GM12878 (cell line): ENCODE data around the gene CD300E. TPM values are rescaled to one million over a fixed set of nuclear protein-coding genes. Genes with fewer than 3 reads are reported as not detected.

Source experiments
- ATAC-seq: fragments of 200-7000 bp; cut with Tn5 transposase; 3 replicates; pipeline ENCODE4 v1.9.1; 2020; ENCODE audit warnings: mild to moderate bottlenecking, moderate library complexity
- BruUV-seq: library from RNA; stranded (reverse); fragments of 400-500 nt; replicated peaks from 2 replicates; lab custom pipeline; 2021; lab: Mats Ljungman, UMichigan
- CTCF ChIA-PET: fragments of 300-600 bp; sonication (Branson Sonifier 250); formaldehyde crosslinking; extraction: SDS; loops from one replicate; lab custom pipeline; 2021; ENCODE audit warnings: inconsistent platforms; lab: Yijun Ruan, JAX
- POLR2A ChIA-PET: fragments of 350-600 bp; formaldehyde crosslinking; extraction: SDS; loops from one replicate; lab custom pipeline; 2021; ENCODE audit warnings: inconsistent platforms; lab: Charles Lee
- RAD21 ChIA-PET: fragments of 300-600 bp; sonication (Branson Sonifier 250); formaldehyde crosslinking; loops from one replicate; lab custom pipeline; 2023; ENCODE audit warnings: antibody characterized with exemption; ENCODE audit not compliant: unreplicated experiment; lab: Charles Lee
- SMC1A ChIA-PET: fragments of 300-600 bp; sonication (Branson Sonifier 250); formaldehyde crosslinking; loops from one replicate; lab custom pipeline; 2023; ENCODE audit not compliant: unreplicated experiment, uncharacterized antibody; lab: Charles Lee
- DNase-seq: peaks from one replicate; pipeline ENCODE4 v3.0.0-alpha.2; 2011; ENCODE audit warnings: low read depth, low spot score
- FAIRE-seq: peaks from 3 replicates; lab custom pipeline; 2011; peaks lifted over from hg19 to GRCh38; lab: Jason Lieb, UNC
- H2AFZ ChIP-seq: 2 replicates; pipeline ENCODE4 v1.6.0; 2011; ENCODE audit warnings: low read depth, low read length, control low read depth; ENCODE audit not compliant: control insufficient read depth
- H3K27ac ChIP-seq: 2 replicates; pipeline ENCODE4 v1.5.1; 2011; ENCODE audit warnings: control low read depth; ENCODE audit not compliant: control insufficient read depth, insufficient read depth
- H3K27me3 ChIP-seq, 2 experiments: replicated peaks in 1 of 2; 2 replicates each; pipeline versions ENCODE4 v1.6.0 to v1.6.1; 2011; ENCODE audit warnings: low read length in 1 of 2; ENCODE audit not compliant: control insufficient read depth in 2 of 2, insufficient read depth in 2 of 2
- H3K36me3 ChIP-seq, 2 experiments: 2 replicates each; pipeline ENCODE4 v1.5.1; 2011; ENCODE audit warnings: low read length in 1 of 2; ENCODE audit not compliant: control insufficient read depth in 2 of 2, insufficient read depth in 2 of 2
- H3K4me1 ChIP-seq: 2 replicates; pipeline ENCODE4 v1.6.1; 2011; ENCODE audit warnings: mild to moderate bottlenecking, low read length, moderate library complexity, mixed read lengths; ENCODE audit not compliant: control insufficient read depth, insufficient read depth
- H3K4me2 ChIP-seq: 2 replicates; pipeline ENCODE4 v1.6.0; 2011; ENCODE audit warnings: control low read depth; ENCODE audit not compliant: control insufficient read depth, insufficient read depth
- H3K4me3 ChIP-seq: fragments of 200-600 bp; sonication (generic); 2 replicates; pipeline ENCODE4 v1.5.1; 2016
- H3K79me2 ChIP-seq: 2 replicates; pipeline ENCODE4 v1.6.0; 2011; ENCODE audit warnings: low read length; ENCODE audit not compliant: control insufficient read depth, insufficient read depth
- H3K9ac ChIP-seq: 2 replicates; pipeline ENCODE4 v1.8.0; 2011; ENCODE audit warnings: low read length, control low read depth, mixed read lengths; ENCODE audit not compliant: control insufficient read depth, insufficient read depth
- H3K9me3 ChIP-seq: replicated peaks from 3 replicates; pipeline ENCODE4 v1.5.1; 2011; ENCODE audit warnings: mild to moderate bottlenecking, low read length; ENCODE audit not compliant: control insufficient read depth, insufficient read depth
- H4K20me1 ChIP-seq: 2 replicates; pipeline ENCODE4 v1.6.0; 2011; ENCODE audit not compliant: control insufficient read depth, insufficient read depth
- BACH1 ChIP-seq: fragments of 450-650 bp; IDR thresholded peaks from 2 replicates; pipeline ENCODE4 v1.6.1; 2017; ENCODE audit warnings: mild to moderate bottlenecking, borderline replicate concordance
- ELK1 ChIP-seq: IDR thresholded peaks from 2 replicates; pipeline ENCODE4 v1.6.1; 2012; ENCODE audit warnings: low read depth, low read length, improper control_type of control experiment
- MYC ChIP-seq: IDR thresholded peaks from 2 replicates; pipeline ENCODE4 v1.6.1; 2011; ENCODE audit warnings: mild to moderate bottlenecking, low read length, moderate library complexity, inconsistent platforms; ENCODE audit not compliant: insufficient read depth, insufficient replicate concordance, insufficient read length, severe bottlenecking
- POLR2AphosphoS2 ChIP-seq: IDR thresholded peaks from 2 replicates; pipeline ENCODE4 v1.6.1; 2011; ENCODE audit warnings: low read depth, mild to moderate bottlenecking, low read length, improper control_type of control experiment, moderate library complexity
- RELB ChIP-seq: fragments of 450-650 bp; IDR thresholded peaks from 2 replicates; pipeline ENCODE4 v1.6.1; 2017; ENCODE audit warnings: low read depth, mild to moderate bottlenecking, moderate library complexity
- REST ChIP-seq: IDR thresholded peaks from 2 replicates; pipeline ENCODE4 v1.6.1; 2012; ENCODE audit warnings: mild to moderate bottlenecking, low read depth, low read length
- ZBTB11 ChIP-seq: fragments of 450-650 bp; formaldehyde crosslinking; IDR thresholded peaks from 2 replicates; pipeline ENCODE4 v1.5.0; 2022; ENCODE audit warnings: mild to moderate bottlenecking, missing genetic modification characterization
- ZBTB33 ChIP-seq: fragments of 450-650 bp; IDR thresholded peaks from 2 replicates; pipeline ENCODE4 v1.6.1; 2017; ENCODE audit warnings: mild to moderate bottlenecking
- ZNF24 ChIP-seq: fragments of 450-650 bp; IDR thresholded peaks from 2 replicates; pipeline ENCODE4 v1.6.1; 2017; ENCODE audit warnings: antibody characterized with exemption, mild to moderate bottlenecking
- WGBS: methylation state at CpG from one replicate; pipeline ENCODE4 v1.1.6; 2016; ENCODE audit warnings: low lambda C conversion rate; ENCODE audit not compliant: insufficient replicate concordance, insufficient coverage; ENCODE audit errors: missing lambda C conversion rate; 5-methylcytosine and 5-hydroxymethylcytosine counted together
- in situ Hi-C: fragments of 300-500 bp; cut with MboI; formaldehyde crosslinking; loops from 9 replicates; pipeline ENCODE4 v1.14.3; 2018; ENCODE audit warnings: mixed read lengths
- intact Hi-C: fragments of 100-400 bp; cut with micrococcal nuclease; formaldehyde crosslinking; loops from one replicate; pipeline ENCODE4 v1.14.2; 2022; ENCODE audit not compliant: unreplicated experiment
- polyA plus RNA-seq, 11 experiments: library from polyadenylated mRNA; depleted of rRNA in 4 of 11; unstranded in 6 of 11; stranded (reverse) in 5 of 11; fragments of >200 nt; fragmentation: Nextera tagmentation in 4 of 11; fragmentation: Illumina TruSeq in 1 of 11; extraction: Ambion mirVana in 4 of 11; extraction: Trizol in 1 of 11; gene quantifications; 1 replicate in 1 of 11; 2 replicates in 10 of 11; pipeline versions ENCODE4 v1.2.1 to v1.2.3, GENCODE V29; 2011 to 2016; ENCODE audit warnings: inconsistent platforms in 2 of 11, missing spikeins in 2 of 11, low read depth in 1 of 11
- total RNA-seq, 4 experiments: library from RNA; depleted of rRNA in 3 of 4; stranded (reverse); fragments of >200 nt in 3 of 4; fragmentation: Illumina TruSeq in 1 of 4; extraction: Trizol in 1 of 4; gene quantifications; 2 replicates each; pipeline versions ENCODE4 v1.2.1 to v1.2.3, GENCODE V29; 2013 to 2021

Gene CD300E
- total and polyA plus RNA-seq, 10 of the 15 experiments (the other 5 are each of a cell fraction or from before 2014, with no cell fraction given) = not detected

- H3K36me3 ChIP-seq = no peaks in the 10 kb centered on the region
- no peak for TF ChIP-seq RELB
- TF ChIP-seq ZNF24 = no peak
- no peak for TF ChIP-seq ELK1
- TF ChIP-seq ZBTB11 (CRISPR knock-in tag) = no peak
- TF ChIP-seq REST = peak; percentile 89
- no peak for TF ChIP-seq MYC
- TF ChIP-seq POLR2AphosphoS2 = no peak
- TF ChIP-seq ZBTB33 = peak; percentile 99
- no peak for TF ChIP-seq BACH1
Measured at GRCh38 chr17:74671031-74671771, 47.7 kb upstream of the CD300E start.

More at GRCh38 chr17:74671031-74671771, 47.7 kb upstream of the CD300E start:
- no peak overlapping the region for H3K4me3 ChIP-seq
- ChIA-PET RAD21 (no interaction called here), SMC1A (interaction anchor here (0.8 to 1.9 kb wide), 2 partner anchors 14 to 67 kb away, joined by 5 read pairs; no protein-coding TSS in a partner anchor), POLR2A (no interaction called here), CTCF (interaction anchor here (0.6 to 3.3 kb wide), 4 partner anchors 10 to 465 kb away, joined by 3 to 13 read pairs (median 4); partner anchors contain the start of gene RAB37)
- intact Hi-C loops (no loop called here), in situ Hi-C loops (no loop called here)
- ATAC-seq (no peak; the same call in 2 of the 3 replicates), FAIRE-seq (no peak), DNase-seq (no peak)
- no peak overlapping the region for H3K9ac ChIP-seq
- no peak overlapping the region for H2AFZ ChIP-seq
- H3K79me2 ChIP-seq = no peaks in the 10 kb centered on the region
- no peaks in the 10 kb centered on the region for H4K20me1 ChIP-seq
- H3K27me3 ChIP-seq = peaks cover 0 to 7% of the 10 kb centered on the region in 2 experiments; a peak in 2 of 4 replicates
- 49% methylated on average over 48 of the region's 57 CpGs for WGBS
- H3K4me2 ChIP-seq = no peak overlapping the region
- no TSS peak for BruUV-seq
- no peaks in the 10 kb centered on the region for H3K9me3 ChIP-seq
- H3K27ac ChIP-seq = no peak overlapping the region
- no peaks in the 10 kb centered on the region for H3K4me1 ChIP-seq
